ENCODE data around the gene CD248.

DNA sequence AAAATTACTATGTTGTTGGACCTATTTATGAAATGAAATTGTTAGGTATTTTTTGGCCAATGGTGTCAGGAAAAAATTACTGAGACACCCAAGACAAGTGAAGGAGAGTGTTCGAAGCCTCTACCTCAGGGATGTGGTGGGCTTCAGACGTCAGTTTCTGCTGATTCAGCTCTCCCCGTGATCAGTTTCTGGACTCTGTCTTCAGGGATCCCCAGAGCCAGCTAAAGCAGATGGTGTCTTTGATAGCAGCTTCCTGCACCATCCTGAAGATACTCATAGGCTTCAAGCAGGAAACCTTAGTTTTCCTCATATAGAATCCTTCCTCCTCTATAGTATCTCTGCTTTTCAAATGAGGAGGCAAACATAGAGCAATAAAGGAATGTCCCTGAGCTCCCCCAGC, 7.4 kb downstream of the CD248 start:
- TF ChIP-seq, protein P1, sequence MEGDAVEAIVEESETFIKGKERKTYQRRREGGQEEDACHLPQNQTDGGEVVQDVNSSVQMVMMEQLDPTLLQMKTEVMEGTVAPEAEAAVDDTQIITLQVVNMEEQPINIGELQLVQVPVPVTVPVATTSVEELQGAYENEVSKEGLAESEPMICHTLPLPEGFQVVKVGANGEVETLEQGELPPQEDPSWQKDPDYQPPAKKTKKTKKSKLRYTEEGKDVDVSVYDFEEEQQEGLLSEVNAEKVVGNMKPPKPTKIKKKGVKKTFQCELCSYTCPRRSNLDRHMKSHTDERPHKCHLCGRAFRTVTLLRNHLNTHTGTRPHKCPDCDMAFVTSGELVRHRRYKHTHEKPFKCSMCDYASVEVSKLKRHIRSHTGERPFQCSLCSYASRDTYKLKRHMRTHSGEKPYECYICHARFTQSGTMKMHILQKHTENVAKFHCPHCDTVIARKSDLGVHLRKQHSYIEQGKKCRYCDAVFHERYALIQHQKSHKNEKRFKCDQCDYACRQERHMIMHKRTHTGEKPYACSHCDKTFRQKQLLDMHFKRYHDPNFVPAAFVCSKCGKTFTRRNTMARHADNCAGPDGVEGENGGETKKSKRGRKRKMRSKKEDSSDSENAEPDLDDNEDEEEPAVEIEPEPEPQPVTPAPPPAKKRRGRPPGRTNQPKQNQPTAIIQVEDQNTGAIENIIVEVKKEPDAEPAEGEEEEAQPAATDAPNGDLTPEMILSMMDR (IDR thresholded peaks at IDR 0.05) = no peak
- TF ChIP-seq POLR2A (IDR thresholded peaks at IDR 0.05) = no peak

Data from testis (tissue), 2 donors.